Right lobe of liver (tissue), 4 donors: ENCODE results near the gene RAP1B.

Experiments used
- POLR2A ChIP-seq: fragments of 450-650 bp; IDR thresholded peaks from one replicate; pipeline ENCODE4 v1.6.1; 2017; ENCODE audit warnings: antibody characterized with exemption, mild to moderate bottlenecking
- TF ChIP-seq, protein P1 (sequence below), 4 donors: fragments of 200-600 bp in 3 of 4; fragments of 450-650 bp in 1 of 4; IDR thresholded peaks; one replicate each; pipeline versions ENCODE4 v1.5.1 to v1.8.0; 2016 to 2022; ENCODE audit warnings: antibody characterized with exemption in 4 of 4, mild to moderate bottlenecking in 2 of 4
- donor health status: DM: no; HTN: no; CAD: no.
- donor health status: DM: no; HTN: no; CAD: no.
- donor health status: DM: no; HTN: yes; CAD: no.

- TF ChIP-seq, protein P1, sequence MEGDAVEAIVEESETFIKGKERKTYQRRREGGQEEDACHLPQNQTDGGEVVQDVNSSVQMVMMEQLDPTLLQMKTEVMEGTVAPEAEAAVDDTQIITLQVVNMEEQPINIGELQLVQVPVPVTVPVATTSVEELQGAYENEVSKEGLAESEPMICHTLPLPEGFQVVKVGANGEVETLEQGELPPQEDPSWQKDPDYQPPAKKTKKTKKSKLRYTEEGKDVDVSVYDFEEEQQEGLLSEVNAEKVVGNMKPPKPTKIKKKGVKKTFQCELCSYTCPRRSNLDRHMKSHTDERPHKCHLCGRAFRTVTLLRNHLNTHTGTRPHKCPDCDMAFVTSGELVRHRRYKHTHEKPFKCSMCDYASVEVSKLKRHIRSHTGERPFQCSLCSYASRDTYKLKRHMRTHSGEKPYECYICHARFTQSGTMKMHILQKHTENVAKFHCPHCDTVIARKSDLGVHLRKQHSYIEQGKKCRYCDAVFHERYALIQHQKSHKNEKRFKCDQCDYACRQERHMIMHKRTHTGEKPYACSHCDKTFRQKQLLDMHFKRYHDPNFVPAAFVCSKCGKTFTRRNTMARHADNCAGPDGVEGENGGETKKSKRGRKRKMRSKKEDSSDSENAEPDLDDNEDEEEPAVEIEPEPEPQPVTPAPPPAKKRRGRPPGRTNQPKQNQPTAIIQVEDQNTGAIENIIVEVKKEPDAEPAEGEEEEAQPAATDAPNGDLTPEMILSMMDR (IDR thresholded peaks at IDR 0.05): no peak
- no peak for TF ChIP-seq POLR2A
Observed at GRCh38 chr12:68628698-68629097, 18.0 kb downstream of the RAP1B start.
